ENCODE measurements around the gene BRF1. TPM values are rescaled to one million over a fixed set of nuclear protein-coding genes. Genes with fewer than 3 reads are reported as not detected.

BRF1 gene
- total and polyA plus RNA-seq, 9 donors = 20.4 to 47.3 (median 37.1) TPM

DNA sequence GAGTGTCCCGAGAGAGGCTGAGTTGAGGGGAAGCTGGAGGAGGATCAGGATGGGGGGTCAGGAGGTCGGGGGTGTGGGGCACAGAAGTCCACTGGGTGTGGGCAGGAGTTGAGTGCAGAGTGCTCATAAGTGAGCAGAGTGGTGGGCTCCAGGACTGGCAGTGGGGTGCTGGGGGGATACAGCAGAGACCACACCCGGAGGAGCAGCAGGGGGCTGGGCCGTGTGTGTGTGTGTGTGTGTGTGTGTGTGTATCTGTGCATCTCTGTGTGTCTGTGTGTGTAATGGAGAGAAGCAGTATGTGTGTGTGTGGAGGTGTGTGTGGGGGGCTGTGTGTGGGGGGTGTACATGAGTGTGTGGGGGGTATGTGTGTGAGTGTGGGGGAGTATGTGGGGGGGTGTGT is 114.8 kb downstream of the BRF1 start:
- 9 to 11% (median 10%) methylated on average over 4 of the region's 4 CpGs for WGBS, 3 donors

DNA sequence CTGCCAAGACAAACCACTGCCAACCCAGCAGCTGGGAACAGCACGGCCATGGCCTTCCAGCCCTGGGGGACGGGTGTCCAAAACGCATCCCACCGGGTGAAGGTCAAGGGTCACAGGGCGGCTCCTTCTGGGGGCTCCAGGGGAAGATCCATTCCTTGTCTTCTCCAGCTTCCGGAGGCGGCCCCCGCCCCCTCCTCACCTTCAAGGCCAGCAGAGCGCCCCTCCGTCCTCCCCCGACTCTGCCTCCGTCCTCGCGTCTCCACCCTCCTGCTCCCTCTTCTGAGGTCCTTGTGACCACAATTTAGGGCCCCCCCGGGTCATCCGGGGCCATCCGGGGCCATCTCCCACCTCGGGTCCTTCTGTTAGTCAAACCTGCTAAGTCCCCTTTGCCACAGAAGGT is 115.8 kb downstream of the BRF1 start:
- WGBS, 3 donors = 26 to 46% (median 32%) methylated on average over 18 of the region's 18 CpGs
- no peaks in the 10 kb centered on the region for H3K27me3 ChIP-seq
- peaks cover 2% of the 10 kb centered on the region for H3K4me1 ChIP-seq (ENCODE audit: insufficient read depth)

More for the DNA sequence above, 114.8 kb downstream of the BRF1 start:
- no peaks in the 10 kb centered on the region for H3K36me3 ChIP-seq
- DNase-seq = no peak
- H3K27ac ChIP-seq = no peak overlapping the region
- H3K9me3 ChIP-seq = peaks cover 0 to 7% of the 10 kb centered on the region in 2 donors
- no peak overlapping the region for H3K4me3 ChIP-seq
- intact Hi-C loops (cut with DNase I) = no loop called here
- no peaks in the 10 kb centered on the region for H3K4me1 ChIP-seq (ENCODE audit: insufficient read depth)
- no peaks in the 10 kb centered on the region for H3K27me3 ChIP-seq
- TF ChIP-seq, protein P1, sequence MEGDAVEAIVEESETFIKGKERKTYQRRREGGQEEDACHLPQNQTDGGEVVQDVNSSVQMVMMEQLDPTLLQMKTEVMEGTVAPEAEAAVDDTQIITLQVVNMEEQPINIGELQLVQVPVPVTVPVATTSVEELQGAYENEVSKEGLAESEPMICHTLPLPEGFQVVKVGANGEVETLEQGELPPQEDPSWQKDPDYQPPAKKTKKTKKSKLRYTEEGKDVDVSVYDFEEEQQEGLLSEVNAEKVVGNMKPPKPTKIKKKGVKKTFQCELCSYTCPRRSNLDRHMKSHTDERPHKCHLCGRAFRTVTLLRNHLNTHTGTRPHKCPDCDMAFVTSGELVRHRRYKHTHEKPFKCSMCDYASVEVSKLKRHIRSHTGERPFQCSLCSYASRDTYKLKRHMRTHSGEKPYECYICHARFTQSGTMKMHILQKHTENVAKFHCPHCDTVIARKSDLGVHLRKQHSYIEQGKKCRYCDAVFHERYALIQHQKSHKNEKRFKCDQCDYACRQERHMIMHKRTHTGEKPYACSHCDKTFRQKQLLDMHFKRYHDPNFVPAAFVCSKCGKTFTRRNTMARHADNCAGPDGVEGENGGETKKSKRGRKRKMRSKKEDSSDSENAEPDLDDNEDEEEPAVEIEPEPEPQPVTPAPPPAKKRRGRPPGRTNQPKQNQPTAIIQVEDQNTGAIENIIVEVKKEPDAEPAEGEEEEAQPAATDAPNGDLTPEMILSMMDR (IDR thresholded peaks at IDR 0.05) = no peak

DNA sequence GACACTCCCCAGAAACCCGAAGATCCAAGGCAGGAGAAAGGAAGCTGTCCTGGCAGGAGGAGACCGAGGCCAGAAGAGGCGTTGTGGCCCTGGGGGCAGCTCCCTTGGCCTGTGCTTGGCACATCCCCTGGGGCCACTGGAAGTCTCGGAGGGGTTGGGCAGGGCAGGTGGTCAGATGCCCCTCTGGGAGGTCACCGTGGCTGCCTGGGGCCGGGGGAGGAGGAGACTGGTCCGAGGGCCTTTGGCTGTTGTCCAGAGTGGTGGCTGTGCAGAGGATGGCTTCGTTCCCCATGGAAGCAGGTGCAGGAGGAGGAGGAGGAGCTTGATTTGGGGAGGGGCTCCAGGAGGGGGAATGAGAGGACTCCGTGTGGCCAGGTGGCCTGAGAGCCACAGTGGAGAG is 116.3 kb downstream of the BRF1 start:
- Histone ChIP-seq H3K9me3 (peaks cover 0 to 7% of the 10 kb centered on the region in 2 donors), H3K36me3 (no peaks in the 10 kb centered on the region), H3K27ac (no peak overlapping the region), H3K4me1 (ENCODE audit: insufficient read depth) (peaks cover 2% of the 10 kb centered on the region), H3K27me3 (no peaks in the 10 kb centered on the region), H3K4me3 (no peak overlapping the region)
- WGBS, 3 donors = 53 to 57% (median 54%) methylated on average over 9 of the region's 9 CpGs
- intact Hi-C loops (cut with DNase I) = no loop called here
- DNase-seq = no peak
- TF ChIP-seq, protein P1 (IDR thresholded peaks at IDR 0.05) = no peak
- TF ChIP-seq POLR2A (IDR thresholded peaks at IDR 0.05) = no peak
- TF ChIP-seq EP300 (IDR thresholded peaks at IDR 0.05) = no peak

More for the DNA sequence above, 115.8 kb downstream of the BRF1 start:
- Histone ChIP-seq H3K4me3 (no peak overlapping the region), H3K9me3 (peaks cover 0 to 7% of the 10 kb centered on the region in 2 donors), H3K36me3 (no peaks in the 10 kb centered on the region), H3K27ac (no peak overlapping the region)
- TF ChIP-seq POLR2A (IDR thresholded peaks at IDR 0.05) = no peak
- TF ChIP-seq, protein P1 (IDR thresholded peaks at IDR 0.05) = no peak
- intact Hi-C loops (cut with DNase I) = no loop called here
- no peak for DNase-seq

DNA sequence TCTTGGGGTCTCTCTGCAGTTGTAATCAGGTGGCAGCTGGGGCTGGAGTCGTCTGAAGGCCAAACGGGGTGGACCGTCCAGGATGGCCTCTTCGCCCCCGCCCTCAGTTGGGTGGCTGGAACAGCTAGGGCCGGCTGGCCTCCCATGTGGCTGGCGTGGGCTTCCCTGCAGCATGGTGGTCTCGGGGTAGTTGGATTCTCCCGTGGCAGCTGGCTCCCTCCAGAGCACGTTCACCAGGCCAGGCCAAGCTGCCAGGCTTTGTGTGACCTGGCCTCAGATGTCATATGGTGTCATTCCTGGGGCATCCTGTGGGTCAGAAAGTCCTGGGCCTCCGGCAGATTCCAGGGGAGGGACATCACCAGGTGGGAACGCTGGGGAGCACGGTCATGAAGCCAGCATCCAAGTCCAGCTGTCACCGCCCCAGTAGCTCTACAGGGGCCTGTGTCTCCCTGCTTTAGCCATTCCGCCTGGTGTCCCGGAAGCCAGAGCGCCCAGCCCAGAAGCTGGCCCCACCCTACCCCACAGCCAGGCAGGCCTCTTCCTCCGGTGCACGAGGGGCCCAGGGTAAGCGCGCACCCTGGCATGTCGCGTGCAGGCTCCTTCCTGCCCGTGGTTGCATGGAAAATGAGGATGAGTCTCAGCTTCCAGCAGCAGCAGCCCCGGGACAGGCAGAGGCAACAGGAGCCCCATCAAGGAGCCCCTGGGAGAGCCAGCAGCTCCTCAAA is 118.3 kb downstream of the BRF1 start:
- DNase-seq = no peak
- Histone ChIP-seq H3K4me3 (no peak overlapping the region), H3K4me1 (ENCODE audit: insufficient read depth) (peaks cover 2% of the 10 kb centered on the region), H3K27ac (no peak overlapping the region), H3K36me3 (no peaks in the 10 kb centered on the region), H3K9me3 (no peaks in the 10 kb centered on the region), H3K27me3 (no peaks in the 10 kb centered on the region)
- 63 to 71% (median 65%) methylated on average over 25 of the region's 25 CpGs for WGBS, 3 donors
- TF ChIP-seq, protein P1 (IDR thresholded peaks at IDR 0.05) = no peak
- TF ChIP-seq EP300 (IDR thresholded peaks at IDR 0.05) (no peak), POLR2A (IDR thresholded peaks at IDR 0.05) (no peak)
- intact Hi-C loops (cut with DNase I) = no loop called here

All from ovary (tissue), 9 donors.